Liver (tissue), 9 donors: Measurements from ENCODE around the gene EDIL3. TPM values are rescaled to one million over a fixed set of nuclear protein-coding genes. Genes with fewer than 3 reads are reported as not detected.

Experiments used
- DNase-seq: peaks from one replicate; pipeline ENCODE4 v3.0.0-alpha.2; 2017; ENCODE audit warnings: low spot score
- H3K27ac ChIP-seq, 2 donors: one replicate each; pipeline ENCODE4 v1.7.0; 2013; ENCODE audit warnings: inconsistent platforms in 2 of 2, low read length in 2 of 2, control low read depth in 1 of 2, low read depth in 1 of 2, mild to moderate bottlenecking in 1 of 2
- H3K27me3 ChIP-seq, 4 donors: one replicate each; pipeline versions ENCODE4 v1.6.1 to v1.7.0; 2013; ENCODE audit warnings: low read length in 3 of 4, inconsistent platforms in 1 of 4, mild to moderate bottlenecking in 1 of 4, moderate library complexity in 1 of 4; ENCODE audit not compliant: control insufficient read depth in 4 of 4, insufficient read depth in 4 of 4
- H3K36me3 ChIP-seq, 4 donors: one replicate each; pipeline versions ENCODE4 v1.6.1 to v1.7.0; 2013; ENCODE audit warnings: low read length in 3 of 4, mild to moderate bottlenecking in 3 of 4, low read depth in 1 of 4, moderate library complexity in 1 of 4; ENCODE audit not compliant: control insufficient read depth in 4 of 4, insufficient read depth in 3 of 4
- H3K4me1 ChIP-seq, 4 donors: one replicate each; pipeline versions ENCODE4 v1.6.1 to v1.7.0; 2013; ENCODE audit warnings: low read length in 3 of 4, mild to moderate bottlenecking in 3 of 4, moderate library complexity in 1 of 4; ENCODE audit not compliant: control insufficient read depth in 4 of 4, insufficient read depth in 4 of 4
- H3K4me3 ChIP-seq, 3 donors: one replicate each; pipeline versions ENCODE4 v1.6.1 to v1.7.0; 2013; ENCODE audit warnings: low read length in 3 of 3, control low read depth in 1 of 3, low read depth in 1 of 3, mild to moderate bottlenecking in 1 of 3
- H3K9ac ChIP-seq, 2 donors: one replicate each; pipeline ENCODE4 v1.7.0; 2013; ENCODE audit warnings: low read length in 2 of 2, mild to moderate bottlenecking in 2 of 2, moderate library complexity in 2 of 2, control low read depth in 1 of 2, low read depth in 1 of 2
- H3K9me3 ChIP-seq, 4 donors: one replicate each; pipeline versions ENCODE4 v1.6.1 to v1.7.0; 2013; ENCODE audit warnings: low read length in 3 of 4; ENCODE audit not compliant: control insufficient read depth in 4 of 4
- EGR1 ChIP-seq, 2 donors: IDR thresholded peaks; 2 replicates each; pipeline ENCODE4 v1.6.1; 2016 to 2018; ENCODE audit warnings: antibody characterized with exemption in 2 of 2, low read depth in 2 of 2
- FOXA1 ChIP-seq: IDR thresholded peaks from 2 replicates; pipeline ENCODE4 v1.6.1; 2016; ENCODE audit warnings: antibody characterized with exemption
- FOXA2 ChIP-seq: IDR thresholded peaks from 2 replicates; pipeline ENCODE4 v1.6.1; 2016; ENCODE audit warnings: antibody characterized with exemption
- GABPA ChIP-seq, 2 donors: IDR thresholded peaks in 1 of 2; conservative IDR thresholded peaks in 1 of 2; 2 replicates each; pipeline ENCODE4 v1.6.1; 2016; ENCODE audit warnings: antibody characterized with exemption in 2 of 2, mild to moderate bottlenecking in 1 of 2, moderate library complexity in 1 of 2
- HNF4A ChIP-seq, 2 donors: conservative IDR thresholded peaks; 2 replicates each; pipeline ENCODE4 v1.6.1; 2016; ENCODE audit warnings: antibody characterized with exemption in 2 of 2, mild to moderate bottlenecking in 2 of 2
- HNF4G ChIP-seq: IDR thresholded peaks from 2 replicates; pipeline ENCODE4 v1.6.1; 2016; ENCODE audit warnings: antibody characterized with exemption
- JUND ChIP-seq, 2 donors: IDR thresholded peaks; 2 replicates each; pipeline ENCODE4 v1.6.1; 2016; ENCODE audit warnings: antibody characterized with exemption in 2 of 2
- NR2F2 ChIP-seq: IDR thresholded peaks from 2 replicates; pipeline ENCODE4 v1.6.1; 2016; ENCODE audit warnings: antibody characterized with exemption
- RAD21 ChIP-seq, 2 donors: IDR thresholded peaks; 2 replicates each; pipeline ENCODE4 v1.6.1; 2016; ENCODE audit warnings: antibody characterized with exemption in 2 of 2, mild to moderate bottlenecking in 2 of 2
- RXRA ChIP-seq, 2 donors: IDR thresholded peaks; 2 replicates each; pipeline ENCODE4 v1.6.1; 2017 to 2018; ENCODE audit warnings: antibody characterized with exemption in 2 of 2, mild to moderate bottlenecking in 1 of 2
- SP1 ChIP-seq: IDR thresholded peaks from 2 replicates; pipeline ENCODE4 v1.6.1; 2018; ENCODE audit warnings: antibody characterized with exemption, mild to moderate bottlenecking
- TAF1 ChIP-seq: conservative IDR thresholded peaks from 2 replicates; pipeline ENCODE4 v1.6.1; 2016; ENCODE audit warnings: antibody characterized with exemption, mild to moderate bottlenecking
- WGBS: extraction: QIAGEN DNeasy Blood & Tissue Kit; methylation state at CpG from one replicate; pipeline ENCODE4 v1.1.7; 2013; 5-methylcytosine and 5-hydroxymethylcytosine counted together
- polyA plus RNA-seq, 2 donors: library from polyadenylated mRNA; stranded (reverse) in 1 of 2; unstranded in 1 of 2; fragments of 200-250 nt in 1 of 2; fragments of >200 nt in 1 of 2; fragmentation: Nextera tagmentation in 1 of 2; extraction: Ambion mirVana in 1 of 2; gene quantifications; one replicate each; pipeline versions ENCODE4 v1.2.1 to v1.2.3, GENCODE V29; 2013 to 2015
- total RNA-seq, 2 donors: library from RNA; depleted of rRNA; stranded (reverse); fragments of >200 nt; gene quantifications; one replicate each; pipeline ENCODE4 v1.2.3, GENCODE V29; 2014
- TF ChIP-seq, protein P1 (sequence below): IDR thresholded peaks from 2 replicates; pipeline ENCODE4 v1.6.1; 2016; ENCODE audit warnings: antibody characterized with exemption
- TF ChIP-seq, protein P2 (sequence below): IDR thresholded peaks from 2 replicates; pipeline ENCODE4 v1.6.1; 2016; ENCODE audit warnings: antibody characterized with exemption, mild to moderate bottlenecking
- TF ChIP-seq, protein P3 (sequence below): IDR thresholded peaks from 2 replicates; pipeline ENCODE4 v1.6.1; 2016; ENCODE audit warnings: antibody characterized with exemption
- TF ChIP-seq, protein P4 (sequence below): fragments of 150-350 bp; IDR thresholded peaks from 2 replicates; pipeline ENCODE4 v1.5.1; 2017; ENCODE audit warnings: improper control_type of control experiment, low read depth, low read length; ENCODE audit not compliant: missing input control
- TF ChIP-seq, protein P5 (sequence below): IDR thresholded peaks from 2 replicates; pipeline ENCODE4 v1.6.1; 2016; ENCODE audit warnings: antibody characterized with exemption
- donor health status: healthy.
- donor health status: healthy.
- donor health status: healthy.
- donor health status: healthy.
- donor health status: healthy.

EDIL3 gene
- total and polyA plus RNA-seq, 4 donors, result 0.33 to 12.0 (median 0.76) TPM

DNA sequence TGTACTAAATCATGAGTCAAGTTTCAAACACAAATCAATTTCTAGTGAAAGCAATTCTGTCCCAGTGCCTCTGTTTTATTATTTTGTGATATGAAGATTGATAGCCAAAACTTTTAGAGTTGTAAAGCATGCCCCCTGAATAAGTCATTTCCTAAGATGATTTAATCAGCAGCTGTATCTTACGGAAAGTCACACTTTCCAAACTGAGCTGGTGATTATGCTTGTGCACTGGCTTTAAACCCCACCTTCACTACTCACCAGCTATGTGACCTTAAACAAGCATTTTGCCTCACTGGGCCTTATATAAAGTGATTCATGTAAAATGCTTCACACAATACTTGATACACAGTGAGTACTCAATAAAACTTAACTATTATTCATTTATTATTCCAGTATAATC is 78.1 kb downstream of the EDIL3 start:
- Histone ChIP-seq H3K27ac (no peak overlapping the region), H3K4me3 (no peak overlapping the region), H3K27me3 (no peaks in the 10 kb centered on the region), H3K9me3 (no peaks in the 10 kb centered on the region), H3K9ac (no peak overlapping the region), H3K4me1 (peaks cover 0 to 6% (median 4%) of the 10 kb centered on the region in 4 donors), H3K36me3 (no peaks in the 10 kb centered on the region)
- TF ChIP-seq GABPA (IDR thresholded peaks at IDR 0.05 in 1 of 2, conservative IDR thresholded peaks at IDR 0.05 in 1 of 2), result no peak
- TF ChIP-seq, protein P1, sequence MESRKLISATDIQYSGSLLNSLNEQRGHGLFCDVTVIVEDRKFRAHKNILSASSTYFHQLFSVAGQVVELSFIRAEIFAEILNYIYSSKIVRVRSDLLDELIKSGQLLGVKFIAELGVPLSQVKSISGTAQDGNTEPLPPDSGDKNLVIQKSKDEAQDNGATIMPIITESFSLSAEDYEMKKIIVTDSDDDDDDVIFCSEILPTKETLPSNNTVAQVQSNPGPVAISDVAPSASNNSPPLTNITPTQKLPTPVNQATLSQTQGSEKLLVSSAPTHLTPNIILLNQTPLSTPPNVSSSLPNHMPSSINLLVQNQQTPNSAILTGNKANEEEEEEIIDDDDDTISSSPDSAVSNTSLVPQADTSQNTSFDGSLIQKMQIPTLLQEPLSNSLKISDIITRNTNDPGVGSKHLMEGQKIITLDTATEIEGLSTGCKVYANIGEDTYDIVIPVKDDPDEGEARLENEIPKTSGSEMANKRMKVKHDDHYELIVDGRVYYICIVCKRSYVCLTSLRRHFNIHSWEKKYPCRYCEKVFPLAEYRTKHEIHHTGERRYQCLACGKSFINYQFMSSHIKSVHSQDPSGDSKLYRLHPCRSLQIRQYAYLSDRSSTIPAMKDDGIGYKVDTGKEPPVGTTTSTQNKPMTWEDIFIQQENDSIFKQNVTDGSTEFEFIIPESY, result no peak
- TF ChIP-seq JUND (IDR thresholded peaks at IDR 0.05), result no peak
- TF ChIP-seq RAD21 (IDR thresholded peaks at IDR 0.05), result no peak
- TF ChIP-seq, protein P2, sequence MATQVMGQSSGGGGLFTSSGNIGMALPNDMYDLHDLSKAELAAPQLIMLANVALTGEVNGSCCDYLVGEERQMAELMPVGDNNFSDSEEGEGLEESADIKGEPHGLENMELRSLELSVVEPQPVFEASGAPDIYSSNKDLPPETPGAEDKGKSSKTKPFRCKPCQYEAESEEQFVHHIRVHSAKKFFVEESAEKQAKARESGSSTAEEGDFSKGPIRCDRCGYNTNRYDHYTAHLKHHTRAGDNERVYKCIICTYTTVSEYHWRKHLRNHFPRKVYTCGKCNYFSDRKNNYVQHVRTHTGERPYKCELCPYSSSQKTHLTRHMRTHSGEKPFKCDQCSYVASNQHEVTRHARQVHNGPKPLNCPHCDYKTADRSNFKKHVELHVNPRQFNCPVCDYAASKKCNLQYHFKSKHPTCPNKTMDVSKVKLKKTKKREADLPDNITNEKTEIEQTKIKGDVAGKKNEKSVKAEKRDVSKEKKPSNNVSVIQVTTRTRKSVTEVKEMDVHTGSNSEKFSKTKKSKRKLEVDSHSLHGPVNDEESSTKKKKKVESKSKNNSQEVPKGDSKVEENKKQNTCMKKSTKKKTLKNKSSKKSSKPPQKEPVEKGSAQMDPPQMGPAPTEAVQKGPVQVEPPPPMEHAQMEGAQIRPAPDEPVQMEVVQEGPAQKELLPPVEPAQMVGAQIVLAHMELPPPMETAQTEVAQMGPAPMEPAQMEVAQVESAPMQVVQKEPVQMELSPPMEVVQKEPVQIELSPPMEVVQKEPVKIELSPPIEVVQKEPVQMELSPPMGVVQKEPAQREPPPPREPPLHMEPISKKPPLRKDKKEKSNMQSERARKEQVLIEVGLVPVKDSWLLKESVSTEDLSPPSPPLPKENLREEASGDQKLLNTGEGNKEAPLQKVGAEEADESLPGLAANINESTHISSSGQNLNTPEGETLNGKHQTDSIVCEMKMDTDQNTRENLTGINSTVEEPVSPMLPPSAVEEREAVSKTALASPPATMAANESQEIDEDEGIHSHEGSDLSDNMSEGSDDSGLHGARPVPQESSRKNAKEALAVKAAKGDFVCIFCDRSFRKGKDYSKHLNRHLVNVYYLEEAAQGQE, result no peak
- TF ChIP-seq, protein P3, sequence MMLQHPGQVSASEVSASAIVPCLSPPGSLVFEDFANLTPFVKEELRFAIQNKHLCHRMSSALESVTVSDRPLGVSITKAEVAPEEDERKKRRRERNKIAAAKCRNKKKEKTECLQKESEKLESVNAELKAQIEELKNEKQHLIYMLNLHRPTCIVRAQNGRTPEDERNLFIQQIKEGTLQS, result no peak
- TF ChIP-seq FOXA1, result no peak
- no peak for TF ChIP-seq NR2F2
- no peak for TF ChIP-seq RXRA (IDR thresholded peaks at IDR 0.05)
- TF ChIP-seq EGR1 (IDR thresholded peaks at IDR 0.05; ENCODE audit: low read depth in 2 of 2), result no peak
- no peak for DNase-seq
- WGBS, result 97% methylated on average over 1 of the region's 1 CpG

DNA sequence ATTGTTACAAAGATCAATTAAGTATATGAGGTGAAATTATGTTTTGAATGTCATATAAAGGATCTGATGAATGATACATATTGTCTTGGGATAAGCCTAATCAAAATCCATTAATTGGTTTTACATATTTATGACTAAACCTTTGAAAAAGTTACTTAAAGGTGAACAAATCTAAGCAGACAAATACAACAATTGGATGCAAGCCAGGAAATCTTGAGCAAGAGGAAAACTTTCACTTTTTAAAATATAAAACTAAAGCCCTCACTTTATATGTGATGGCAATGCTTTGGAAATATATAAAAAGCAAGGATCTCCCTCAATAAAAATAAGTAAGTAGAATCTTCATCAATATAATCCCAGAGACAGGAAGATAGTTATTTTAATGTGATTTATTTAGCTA is 80.1 kb downstream of the EDIL3 start:
- no peaks in the 10 kb centered on the region for H3K36me3 ChIP-seq
- H3K27me3 ChIP-seq, result no peaks in the 10 kb centered on the region
- H3K27ac ChIP-seq, result no peak overlapping the region
- TF ChIP-seq, protein P3, result no peak
- TF ChIP-seq TAF1, result no peak
- TF ChIP-seq NR2F2, result no peak
- no peak for TF ChIP-seq HNF4G
- no peak for TF ChIP-seq GABPA (IDR thresholded peaks at IDR 0.05 in 1 of 2, conservative IDR thresholded peaks at IDR 0.05 in 1 of 2)
- TF ChIP-seq JUND (IDR thresholded peaks at IDR 0.05), result no peak
- TF ChIP-seq, protein P4, sequence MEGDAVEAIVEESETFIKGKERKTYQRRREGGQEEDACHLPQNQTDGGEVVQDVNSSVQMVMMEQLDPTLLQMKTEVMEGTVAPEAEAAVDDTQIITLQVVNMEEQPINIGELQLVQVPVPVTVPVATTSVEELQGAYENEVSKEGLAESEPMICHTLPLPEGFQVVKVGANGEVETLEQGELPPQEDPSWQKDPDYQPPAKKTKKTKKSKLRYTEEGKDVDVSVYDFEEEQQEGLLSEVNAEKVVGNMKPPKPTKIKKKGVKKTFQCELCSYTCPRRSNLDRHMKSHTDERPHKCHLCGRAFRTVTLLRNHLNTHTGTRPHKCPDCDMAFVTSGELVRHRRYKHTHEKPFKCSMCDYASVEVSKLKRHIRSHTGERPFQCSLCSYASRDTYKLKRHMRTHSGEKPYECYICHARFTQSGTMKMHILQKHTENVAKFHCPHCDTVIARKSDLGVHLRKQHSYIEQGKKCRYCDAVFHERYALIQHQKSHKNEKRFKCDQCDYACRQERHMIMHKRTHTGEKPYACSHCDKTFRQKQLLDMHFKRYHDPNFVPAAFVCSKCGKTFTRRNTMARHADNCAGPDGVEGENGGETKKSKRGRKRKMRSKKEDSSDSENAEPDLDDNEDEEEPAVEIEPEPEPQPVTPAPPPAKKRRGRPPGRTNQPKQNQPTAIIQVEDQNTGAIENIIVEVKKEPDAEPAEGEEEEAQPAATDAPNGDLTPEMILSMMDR, result no peak
- TF ChIP-seq, protein P2, result no peak
- no peak for TF ChIP-seq FOXA2
- no peak for TF ChIP-seq SP1
- TF ChIP-seq FOXA1, result no peak
- no peak for TF ChIP-seq RXRA (IDR thresholded peaks at IDR 0.05)
- TF ChIP-seq HNF4A (conservative IDR thresholded peaks at IDR 0.05), result no peak
- no peak for TF ChIP-seq RAD21 (IDR thresholded peaks at IDR 0.05)
- TF ChIP-seq, protein P5, sequence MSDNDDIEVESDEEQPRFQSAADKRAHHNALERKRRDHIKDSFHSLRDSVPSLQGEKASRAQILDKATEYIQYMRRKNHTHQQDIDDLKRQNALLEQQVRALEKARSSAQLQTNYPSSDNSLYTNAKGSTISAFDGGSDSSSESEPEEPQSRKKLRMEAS, result no peak
- H3K9me3 ChIP-seq, result no peaks in the 10 kb centered on the region
- no peak overlapping the region for H3K4me3 ChIP-seq
- H3K9ac ChIP-seq, result no peak overlapping the region
- no peak for DNase-seq
- H3K4me1 ChIP-seq, result peaks cover 0 to 6% (median 4%) of the 10 kb centered on the region in 4 donors
